ENCODE results near the gene ARSA. TPM values are rescaled to one million over a fixed set of nuclear protein-coding genes. Genes with fewer than 3 reads are reported as not detected.
A peak's percentile ranks its signal among the peaks of the same experiment; 100 is the strongest.

The ARSA gene
- total and polyA plus RNA-seq, 2 of the 13 experiments (the other 11 are each of a cell fraction or from before 2014, with no cell fraction given): 9.0 to 11.5 TPM

DNA sequence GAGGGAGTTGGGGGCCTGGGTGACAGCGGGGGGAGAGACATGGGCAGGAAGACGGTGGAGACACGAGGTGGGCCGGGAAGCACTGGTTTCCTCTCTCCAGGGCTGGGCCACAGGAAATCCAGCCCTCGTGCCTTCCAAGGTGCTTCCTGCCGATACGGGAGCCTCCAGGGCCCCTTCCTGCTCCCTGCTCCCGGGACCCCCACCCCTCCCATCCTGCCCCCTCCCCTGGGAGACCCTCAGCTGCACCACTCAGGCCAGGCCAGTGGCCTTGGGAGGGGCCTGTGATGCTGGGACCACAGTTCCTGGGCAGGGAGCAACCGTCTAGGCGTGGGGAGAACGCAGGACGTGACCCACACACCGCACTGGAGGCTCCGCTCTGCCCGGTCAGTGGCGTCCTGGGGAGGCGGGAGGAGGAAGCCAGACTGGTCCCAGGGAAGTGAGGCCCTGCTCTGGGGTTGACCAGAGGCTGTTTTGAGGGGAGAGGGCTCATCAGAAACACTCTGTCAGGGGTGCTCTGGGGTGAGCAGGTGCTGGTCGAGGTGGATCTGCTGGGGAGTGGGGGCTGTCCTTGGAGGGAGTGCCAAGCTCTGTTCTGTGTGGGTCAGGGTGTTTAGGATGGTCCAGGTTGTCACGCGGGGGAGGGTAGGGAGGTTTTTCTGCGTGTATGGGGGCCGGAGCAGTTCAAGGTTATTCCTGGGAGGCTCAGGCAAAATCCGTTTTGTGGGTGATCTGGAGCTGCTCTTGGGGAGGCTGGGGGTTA is 44.7 kb upstream of the ARSA start, which contains the start of gene SHANK3:
TSS of gene SHANK3 (plus strand) at position 353 of the 760 bp plus-strand sequence.
- Histone ChIP-seq H3K27ac (ENCODE audit: extremely low read length, insufficient read depth, low read length) (no peak within 1 kb of the TSS), H3K79me2 (ENCODE audit: insufficient read depth, low read length) (no peaks in the 10 kb centered on the region), H3K27me3 (ENCODE audit: control insufficient read depth in 1 of 2, insufficient read depth in 2 of 2, low read length in 2 of 2) (peaks cover 2 to 20% of the 10 kb centered on the region in 2 experiments; a peak in 3 of 5 replicates), H3K9ac (ENCODE audit: insufficient read depth, low read depth, low read length) (no peak within 1 kb of the TSS), H4K20me1 (ENCODE audit: insufficient read depth, low read length) (no peaks in the 10 kb centered on the region), H3K4me2 (ENCODE audit: low read depth, low read length) (peak within 1 kb of the TSS; percentile 59), H3K36me3 (replicated peaks in 1 of 2; ENCODE audit: control insufficient read depth in 1 of 2, insufficient read depth in 2 of 2, low read length in 2 of 2) (no peaks in the 10 kb centered on the region), H3K4me1 (ENCODE audit: insufficient read depth, low read length) (peaks cover 46% of the 10 kb centered on the region), H3K4me3 (replicated peaks in 1 of 3; ENCODE audit: insufficient read depth in 1 of 3, low read depth in 2 of 3, low read length in 3 of 3) (peak within 1 kb of the TSS in 2 of 3 experiments; percentile 12 to 44; a peak in 2 of 6 replicates), H3K9me3 (ENCODE audit: low read length) (no peaks in the 10 kb centered on the region), H2AFZ (ENCODE audit: low read length) (no peak within 1 kb of the TSS)
- DNase-seq (ENCODE audit: low spot score) (no peak), FAIRE-seq (no peak), ATAC-seq (peak; percentile 43)
- WGBS (ENCODE audit: low lambda C conversion rate): 13% methylated on average over 13 of the region's 23 CpGs
- ChIA-PET POLR2A (interaction anchor here (0.6 kb wide), 1 partner anchor 16 kb away, joined by 3 read pairs; no protein-coding TSS in a partner anchor), CTCF (ENCODE audit: low intra/inter-chr PET ratio, low total read pairs) (no interaction called here)
- in situ Hi-C loops (cut with HindIII; ENCODE audit: extremely low pct_ligation_motif_present, low pct_unique_long_range_greater_than_20kb) (no loop called here), intact Hi-C loops (cut with micrococcal nuclease; ENCODE audit: unreplicated experiment) (no loop called here)
- BruUV-seq (replicated peaks): no TSS peak
- TF ChIP-seq, protein P1, sequence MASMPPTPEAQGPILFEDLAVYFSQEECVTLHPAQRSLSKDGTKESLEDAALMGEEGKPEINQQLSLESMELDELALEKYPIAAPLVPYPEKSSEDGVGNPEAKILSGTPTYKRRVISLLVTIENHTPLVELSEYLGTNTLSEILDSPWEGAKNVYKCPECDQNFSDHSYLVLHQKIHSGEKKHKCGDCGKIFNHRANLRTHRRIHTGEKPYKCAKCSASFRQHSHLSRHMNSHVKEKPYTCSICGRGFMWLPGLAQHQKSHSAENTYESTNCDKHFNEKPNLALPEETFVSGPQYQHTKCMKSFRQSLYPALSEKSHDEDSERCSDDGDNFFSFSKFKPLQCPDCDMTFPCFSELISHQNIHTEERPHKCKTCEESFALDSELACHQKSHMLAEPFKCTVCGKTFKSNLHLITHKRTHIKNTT (CRISPR knock-in tag; IDR thresholded peaks at IDR 0.05): no peak
- TF ChIP-seq ZNF598 (CRISPR knock-in tag; IDR thresholded peaks at IDR 0.05; ENCODE audit: borderline replicate concordance) (no peak), GABPA (IDR thresholded peaks at IDR 0.05; ENCODE audit: low read depth, low read length) (no peak), GABPA (CRISPR knock-in tag; IDR thresholded peaks at IDR 0.05; ENCODE audit: low read depth) (peak; percentile 18; the same call in 1 of the 2 replicates), ZNF431 (CRISPR knock-in tag; IDR thresholded peaks at IDR 0.05; ENCODE audit: borderline replicate concordance, low read depth) (peak; percentile 97), ADNP (CRISPR knock-in tag; IDR thresholded peaks at IDR 0.05) (no peak), ZNF777 (CRISPR knock-in tag; IDR thresholded peaks at IDR 0.05) (peak; percentile 60), TBP (CRISPR knock-in tag; IDR thresholded peaks at IDR 0.05) (no peak)
- TF ChIP-seq, protein P2, sequence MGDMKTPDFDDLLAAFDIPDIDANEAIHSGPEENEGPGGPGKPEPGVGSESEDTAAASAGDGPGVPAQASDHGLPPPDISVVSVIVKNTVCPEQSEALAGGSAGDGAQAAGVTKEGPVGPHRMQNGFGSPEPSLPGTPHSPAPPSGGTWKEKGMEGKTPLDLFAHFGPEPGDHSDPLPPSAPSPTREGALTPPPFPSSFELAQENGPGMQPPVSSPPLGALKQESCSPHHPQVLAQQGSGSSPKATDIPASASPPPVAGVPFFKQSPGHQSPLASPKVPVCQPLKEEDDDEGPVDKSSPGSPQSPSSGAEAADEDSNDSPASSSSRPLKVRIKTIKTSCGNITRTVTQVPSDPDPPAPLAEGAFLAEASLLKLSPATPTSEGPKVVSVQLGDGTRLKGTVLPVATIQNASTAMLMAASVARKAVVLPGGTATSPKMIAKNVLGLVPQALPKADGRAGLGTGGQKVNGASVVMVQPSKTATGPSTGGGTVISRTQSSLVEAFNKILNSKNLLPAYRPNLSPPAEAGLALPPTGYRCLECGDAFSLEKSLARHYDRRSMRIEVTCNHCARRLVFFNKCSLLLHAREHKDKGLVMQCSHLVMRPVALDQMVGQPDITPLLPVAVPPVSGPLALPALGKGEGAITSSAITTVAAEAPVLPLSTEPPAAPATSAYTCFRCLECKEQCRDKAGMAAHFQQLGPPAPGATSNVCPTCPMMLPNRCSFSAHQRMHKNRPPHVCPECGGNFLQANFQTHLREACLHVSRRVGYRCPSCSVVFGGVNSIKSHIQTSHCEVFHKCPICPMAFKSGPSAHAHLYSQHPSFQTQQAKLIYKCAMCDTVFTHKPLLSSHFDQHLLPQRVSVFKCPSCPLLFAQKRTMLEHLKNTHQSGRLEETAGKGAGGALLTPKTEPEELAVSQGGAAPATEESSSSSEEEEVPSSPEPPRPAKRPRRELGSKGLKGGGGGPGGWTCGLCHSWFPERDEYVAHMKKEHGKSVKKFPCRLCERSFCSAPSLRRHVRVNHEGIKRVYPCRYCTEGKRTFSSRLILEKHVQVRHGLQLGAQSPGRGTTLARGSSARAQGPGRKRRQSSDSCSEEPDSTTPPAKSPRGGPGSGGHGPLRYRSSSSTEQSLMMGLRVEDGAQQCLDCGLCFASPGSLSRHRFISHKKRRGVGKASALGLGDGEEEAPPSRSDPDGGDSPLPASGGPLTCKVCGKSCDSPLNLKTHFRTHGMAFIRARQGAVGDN (CRISPR knock-in tag; IDR thresholded peaks at IDR 0.05): peak; percentile 48

All from HepG2 (cell line).